ENCODE data around the gene TOP2B.

DNA sequence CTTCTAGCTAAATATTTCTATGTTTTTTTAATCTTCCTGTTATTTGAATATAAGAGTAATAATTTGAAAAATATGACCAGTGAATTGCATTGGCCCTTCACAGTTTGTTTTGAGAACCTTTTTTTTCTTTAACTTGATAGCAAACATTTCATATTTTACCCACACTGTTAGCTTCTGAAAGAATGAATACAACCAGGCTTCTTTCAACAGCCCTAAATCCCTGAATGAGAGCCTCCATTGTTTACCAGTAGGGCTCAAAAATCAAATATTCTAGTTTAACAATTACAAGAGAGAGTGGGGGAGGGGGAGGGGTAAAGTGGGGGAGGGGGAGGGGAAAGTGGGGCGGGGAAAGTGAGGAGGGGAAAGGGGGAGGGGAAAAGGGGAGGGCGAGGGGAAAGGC, 14.5 kb upstream of the TOP2B start:
- TF ChIP-seq, protein P1, sequence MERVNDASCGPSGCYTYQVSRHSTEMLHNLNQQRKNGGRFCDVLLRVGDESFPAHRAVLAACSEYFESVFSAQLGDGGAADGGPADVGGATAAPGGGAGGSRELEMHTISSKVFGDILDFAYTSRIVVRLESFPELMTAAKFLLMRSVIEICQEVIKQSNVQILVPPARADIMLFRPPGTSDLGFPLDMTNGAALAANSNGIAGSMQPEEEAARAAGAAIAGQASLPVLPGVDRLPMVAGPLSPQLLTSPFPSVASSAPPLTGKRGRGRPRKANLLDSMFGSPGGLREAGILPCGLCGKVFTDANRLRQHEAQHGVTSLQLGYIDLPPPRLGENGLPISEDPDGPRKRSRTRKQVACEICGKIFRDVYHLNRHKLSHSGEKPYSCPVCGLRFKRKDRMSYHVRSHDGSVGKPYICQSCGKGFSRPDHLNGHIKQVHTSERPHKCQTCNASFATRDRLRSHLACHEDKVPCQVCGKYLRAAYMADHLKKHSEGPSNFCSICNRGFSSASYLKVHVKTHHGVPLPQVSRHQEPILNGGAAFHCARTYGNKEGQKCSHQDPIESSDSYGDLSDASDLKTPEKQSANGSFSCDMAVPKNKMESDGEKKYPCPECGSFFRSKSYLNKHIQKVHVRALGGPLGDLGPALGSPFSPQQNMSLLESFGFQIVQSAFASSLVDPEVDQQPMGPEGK (CRISPR knock-in tag; IDR thresholded peaks at IDR 0.05; ENCODE audit: borderline replicate concordance): no peak
- TF ChIP-seq, protein P2, sequence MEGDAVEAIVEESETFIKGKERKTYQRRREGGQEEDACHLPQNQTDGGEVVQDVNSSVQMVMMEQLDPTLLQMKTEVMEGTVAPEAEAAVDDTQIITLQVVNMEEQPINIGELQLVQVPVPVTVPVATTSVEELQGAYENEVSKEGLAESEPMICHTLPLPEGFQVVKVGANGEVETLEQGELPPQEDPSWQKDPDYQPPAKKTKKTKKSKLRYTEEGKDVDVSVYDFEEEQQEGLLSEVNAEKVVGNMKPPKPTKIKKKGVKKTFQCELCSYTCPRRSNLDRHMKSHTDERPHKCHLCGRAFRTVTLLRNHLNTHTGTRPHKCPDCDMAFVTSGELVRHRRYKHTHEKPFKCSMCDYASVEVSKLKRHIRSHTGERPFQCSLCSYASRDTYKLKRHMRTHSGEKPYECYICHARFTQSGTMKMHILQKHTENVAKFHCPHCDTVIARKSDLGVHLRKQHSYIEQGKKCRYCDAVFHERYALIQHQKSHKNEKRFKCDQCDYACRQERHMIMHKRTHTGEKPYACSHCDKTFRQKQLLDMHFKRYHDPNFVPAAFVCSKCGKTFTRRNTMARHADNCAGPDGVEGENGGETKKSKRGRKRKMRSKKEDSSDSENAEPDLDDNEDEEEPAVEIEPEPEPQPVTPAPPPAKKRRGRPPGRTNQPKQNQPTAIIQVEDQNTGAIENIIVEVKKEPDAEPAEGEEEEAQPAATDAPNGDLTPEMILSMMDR (IDR thresholded peaks at IDR 0.05 in 2 of 3, conservative IDR thresholded peaks at IDR 0.05 in 1 of 3; ENCODE audit: insufficient read depth in 2 of 3, low read depth in 1 of 3, low read length in 3 of 3): no peak
- TF ChIP-seq, protein P3, sequence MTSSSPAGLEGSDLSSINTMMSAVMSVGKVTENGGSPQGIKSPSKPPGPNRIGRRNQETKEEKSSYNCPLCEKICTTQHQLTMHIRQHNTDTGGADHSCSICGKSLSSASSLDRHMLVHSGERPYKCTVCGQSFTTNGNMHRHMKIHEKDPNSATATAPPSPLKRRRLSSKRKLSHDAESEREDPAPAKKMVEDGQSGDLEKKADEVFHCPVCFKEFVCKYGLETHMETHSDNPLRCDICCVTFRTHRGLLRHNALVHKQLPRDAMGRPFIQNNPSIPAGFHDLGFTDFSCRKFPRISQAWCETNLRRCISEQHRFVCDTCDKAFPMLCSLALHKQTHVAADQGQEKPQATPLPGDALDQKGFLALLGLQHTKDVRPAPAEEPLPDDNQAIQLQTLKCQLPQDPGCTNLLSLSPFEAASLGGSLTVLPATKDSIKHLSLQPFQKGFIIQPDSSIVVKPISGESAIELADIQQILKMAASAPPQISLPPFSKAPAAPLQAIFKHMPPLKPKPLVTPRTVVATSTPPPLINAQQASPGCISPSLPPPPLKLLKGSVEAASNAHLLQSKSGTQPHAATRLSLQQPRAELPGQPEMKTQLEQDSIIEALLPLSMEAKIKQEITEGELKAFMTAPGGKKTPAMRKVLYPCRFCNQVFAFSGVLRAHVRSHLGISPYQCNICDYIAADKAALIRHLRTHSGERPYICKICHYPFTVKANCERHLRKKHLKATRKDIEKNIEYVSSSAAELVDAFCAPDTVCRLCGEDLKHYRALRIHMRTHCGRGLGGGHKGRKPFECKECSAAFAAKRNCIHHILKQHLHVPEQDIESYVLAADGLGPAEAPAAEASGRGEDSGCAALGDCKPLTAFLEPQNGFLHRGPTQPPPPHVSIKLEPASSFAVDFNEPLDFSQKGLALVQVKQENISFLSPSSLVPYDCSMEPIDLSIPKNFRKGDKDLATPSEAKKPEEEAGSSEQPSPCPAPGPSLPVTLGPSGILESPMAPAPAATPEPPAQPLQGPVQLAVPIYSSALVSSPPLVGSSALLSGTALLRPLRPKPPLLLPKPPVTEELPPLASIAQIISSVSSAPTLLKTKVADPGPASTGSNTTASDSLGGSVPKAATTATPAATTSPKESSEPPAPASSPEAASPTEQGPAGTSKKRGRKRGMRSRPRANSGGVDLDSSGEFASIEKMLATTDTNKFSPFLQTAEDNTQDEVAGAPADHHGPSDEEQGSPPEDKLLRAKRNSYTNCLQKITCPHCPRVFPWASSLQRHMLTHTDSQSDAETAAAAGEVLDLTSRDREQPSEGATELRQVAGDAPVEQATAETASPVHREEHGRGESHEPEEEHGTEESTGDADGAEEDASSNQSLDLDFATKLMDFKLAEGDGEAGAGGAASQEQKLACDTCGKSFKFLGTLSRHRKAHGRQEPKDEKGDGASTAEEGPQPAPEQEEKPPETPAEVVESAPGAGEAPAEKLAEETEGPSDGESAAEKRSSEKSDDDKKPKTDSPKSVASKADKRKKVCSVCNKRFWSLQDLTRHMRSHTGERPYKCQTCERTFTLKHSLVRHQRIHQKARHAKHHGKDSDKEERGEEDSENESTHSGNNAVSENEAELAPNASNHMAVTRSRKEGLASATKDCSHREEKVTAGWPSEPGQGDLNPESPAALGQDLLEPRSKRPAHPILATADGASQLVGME (CRISPR knock-in tag; IDR thresholded peaks at IDR 0.05): no peak
- TF ChIP-seq BHLHE40 (IDR thresholded peaks at IDR 0.05; ENCODE audit: low read length) (no peak), ZNF274 (IDR thresholded peaks at IDR 0.05; ENCODE audit: borderline replicate concordance, low read depth, low read length) (no peak), POLR2A (conservative IDR thresholded peaks at IDR 0.05) (no peak), SREBF2 (CRISPR knock-in tag; IDR thresholded peaks at IDR 0.05) (no peak), MAFF (IDR thresholded peaks at IDR 0.05; ENCODE audit: low read length) (no peak), SIRT6 (IDR thresholded peaks at IDR 0.05; ENCODE audit: low read depth, low read length) (no peak), HIVEP1 (CRISPR knock-in tag; IDR thresholded peaks at IDR 0.05) (no peak)
- TF ChIP-seq, protein P4, sequence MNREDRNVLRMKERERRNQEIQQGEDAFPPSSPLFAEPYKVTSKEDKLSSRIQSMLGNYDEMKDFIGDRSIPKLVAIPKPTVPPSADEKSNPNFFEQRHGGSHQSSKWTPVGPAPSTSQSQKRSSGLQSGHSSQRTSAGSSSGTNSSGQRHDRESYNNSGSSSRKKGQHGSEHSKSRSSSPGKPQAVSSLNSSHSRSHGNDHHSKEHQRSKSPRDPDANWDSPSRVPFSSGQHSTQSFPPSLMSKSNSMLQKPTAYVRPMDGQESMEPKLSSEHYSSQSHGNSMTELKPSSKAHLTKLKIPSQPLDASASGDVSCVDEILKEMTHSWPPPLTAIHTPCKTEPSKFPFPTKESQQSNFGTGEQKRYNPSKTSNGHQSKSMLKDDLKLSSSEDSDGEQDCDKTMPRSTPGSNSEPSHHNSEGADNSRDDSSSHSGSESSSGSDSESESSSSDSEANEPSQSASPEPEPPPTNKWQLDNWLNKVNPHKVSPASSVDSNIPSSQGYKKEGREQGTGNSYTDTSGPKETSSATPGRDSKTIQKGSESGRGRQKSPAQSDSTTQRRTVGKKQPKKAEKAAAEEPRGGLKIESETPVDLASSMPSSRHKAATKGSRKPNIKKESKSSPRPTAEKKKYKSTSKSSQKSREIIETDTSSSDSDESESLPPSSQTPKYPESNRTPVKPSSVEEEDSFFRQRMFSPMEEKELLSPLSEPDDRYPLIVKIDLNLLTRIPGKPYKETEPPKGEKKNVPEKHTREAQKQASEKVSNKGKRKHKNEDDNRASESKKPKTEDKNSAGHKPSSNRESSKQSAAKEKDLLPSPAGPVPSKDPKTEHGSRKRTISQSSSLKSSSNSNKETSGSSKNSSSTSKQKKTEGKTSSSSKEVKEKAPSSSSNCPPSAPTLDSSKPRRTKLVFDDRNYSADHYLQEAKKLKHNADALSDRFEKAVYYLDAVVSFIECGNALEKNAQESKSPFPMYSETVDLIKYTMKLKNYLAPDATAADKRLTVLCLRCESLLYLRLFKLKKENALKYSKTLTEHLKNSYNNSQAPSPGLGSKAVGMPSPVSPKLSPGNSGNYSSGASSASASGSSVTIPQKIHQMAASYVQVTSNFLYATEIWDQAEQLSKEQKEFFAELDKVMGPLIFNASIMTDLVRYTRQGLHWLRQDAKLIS (CRISPR knock-in tag; IDR thresholded peaks at IDR 0.05): no peak
- TF ChIP-seq, protein P5, sequence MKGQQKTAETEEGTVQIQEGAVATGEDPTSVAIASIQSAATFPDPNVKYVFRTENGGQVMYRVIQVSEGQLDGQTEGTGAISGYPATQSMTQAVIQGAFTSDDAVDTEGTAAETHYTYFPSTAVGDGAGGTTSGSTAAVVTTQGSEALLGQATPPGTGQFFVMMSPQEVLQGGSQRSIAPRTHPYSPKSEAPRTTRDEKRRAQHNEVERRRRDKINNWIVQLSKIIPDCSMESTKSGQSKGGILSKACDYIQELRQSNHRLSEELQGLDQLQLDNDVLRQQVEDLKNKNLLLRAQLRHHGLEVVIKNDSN (CRISPR knock-in tag; IDR thresholded peaks at IDR 0.05): no peak
- TF ChIP-seq, protein P6, sequence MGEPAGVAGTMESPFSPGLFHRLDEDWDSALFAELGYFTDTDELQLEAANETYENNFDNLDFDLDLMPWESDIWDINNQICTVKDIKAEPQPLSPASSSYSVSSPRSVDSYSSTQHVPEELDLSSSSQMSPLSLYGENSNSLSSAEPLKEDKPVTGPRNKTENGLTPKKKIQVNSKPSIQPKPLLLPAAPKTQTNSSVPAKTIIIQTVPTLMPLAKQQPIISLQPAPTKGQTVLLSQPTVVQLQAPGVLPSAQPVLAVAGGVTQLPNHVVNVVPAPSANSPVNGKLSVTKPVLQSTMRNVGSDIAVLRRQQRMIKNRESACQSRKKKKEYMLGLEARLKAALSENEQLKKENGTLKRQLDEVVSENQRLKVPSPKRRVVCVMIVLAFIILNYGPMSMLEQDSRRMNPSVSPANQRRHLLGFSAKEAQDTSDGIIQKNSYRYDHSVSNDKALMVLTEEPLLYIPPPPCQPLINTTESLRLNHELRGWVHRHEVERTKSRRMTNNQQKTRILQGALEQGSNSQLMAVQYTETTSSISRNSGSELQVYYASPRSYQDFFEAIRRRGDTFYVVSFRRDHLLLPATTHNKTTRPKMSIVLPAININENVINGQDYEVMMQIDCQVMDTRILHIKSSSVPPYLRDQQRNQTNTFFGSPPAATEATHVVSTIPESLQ (CRISPR knock-in tag; IDR thresholded peaks at IDR 0.05): no peak
